Hepatic stellate cell (primary cell): ENCODE results near the gene SHH.

ENCODE experiments used
- DNase-seq: peaks from one replicate; pipeline ENCODE4 v3.0.0; 2011; ENCODE audit warnings: low spot score

Gene SHH

DNA sequence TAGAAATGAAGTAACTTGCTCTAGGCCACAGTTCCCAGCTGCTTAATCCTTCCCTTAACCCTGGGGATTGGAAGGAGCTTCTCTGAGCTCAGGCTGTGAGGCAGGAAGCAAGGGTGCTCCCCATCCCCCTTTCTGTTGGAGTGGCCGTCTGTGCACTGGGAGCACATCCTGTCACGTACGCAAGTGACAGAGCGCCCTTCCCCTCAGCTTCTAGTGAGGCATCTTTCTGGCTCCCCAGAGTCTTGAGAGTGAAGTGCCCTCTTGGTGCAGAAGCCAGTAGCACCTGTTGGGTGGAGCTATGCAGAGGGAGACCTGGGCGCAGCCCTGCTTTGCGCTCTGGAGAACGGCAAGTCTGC lies 47.8 kb downstream of the SHH start:
- no peak for DNase-seq

GRCh38 chr7:155763691-155764437 lies 48.4 kb downstream of the SHH start:
- DNase-seq = no peak

GRCh38 chr7:155763122-155763521 lies 49.1 kb downstream of the SHH start:
- DNase-seq = no peak

GRCh38 chr7:155762655-155763054 lies 49.6 kb downstream of the SHH start:
- DNase-seq = no peak

GRCh38 chr7:155762036-155762435 lies 50.2 kb downstream of the SHH start:
- no peak for DNase-seq

- DNase-seq = no peak
Observed at GRCh38 chr7:155761162-155761561, 51.1 kb downstream of the SHH start.

- no peak for DNase-seq
Observed at GRCh38 chr7:155759740-155760430, 52.4 kb downstream of the SHH start.

DNA sequence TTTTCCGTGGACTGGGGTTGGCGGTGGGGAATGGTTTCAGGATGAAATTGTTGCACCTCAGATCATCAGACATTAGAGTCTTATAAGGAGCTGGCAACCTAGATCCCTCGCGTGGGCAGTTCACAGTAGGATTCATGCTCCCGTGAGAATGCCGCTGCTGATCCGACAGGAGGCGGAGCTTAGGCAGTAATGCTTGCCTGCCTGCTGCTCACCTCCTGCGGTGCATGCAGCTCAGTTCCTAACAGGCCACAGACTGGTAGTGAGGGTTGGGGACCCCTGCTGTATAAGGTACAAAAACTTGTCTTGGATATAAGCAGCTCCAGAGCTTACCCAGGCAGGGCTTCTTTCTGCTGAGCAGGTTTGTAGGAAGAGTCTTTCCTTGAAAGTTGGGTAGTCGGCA lies 53.9 kb downstream of the SHH start:
- no peak for DNase-seq

GRCh38 chr7:155756322-155756721 lies 55.9 kb downstream of the SHH start:
- no peak for DNase-seq

DNA sequence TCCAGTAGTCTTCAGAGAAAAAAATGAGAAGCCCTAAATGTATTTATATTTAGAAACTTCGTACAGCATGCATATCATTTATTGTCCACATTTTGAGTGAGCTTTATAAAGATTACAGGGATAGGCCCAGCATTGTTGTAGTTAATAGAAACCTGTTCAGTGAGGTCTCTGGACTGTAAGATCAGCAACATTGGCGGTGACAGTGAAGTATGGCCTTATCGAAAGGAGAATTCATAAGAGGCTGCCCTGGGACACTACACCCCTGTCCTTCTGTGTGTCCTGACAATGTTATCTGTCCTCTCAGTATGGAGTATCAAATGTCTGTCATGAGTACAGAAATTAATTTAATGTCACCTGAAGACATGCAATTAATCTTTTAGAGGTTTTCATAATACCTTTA lies 57.2 kb downstream of the SHH start:
- DNase-seq = no peak

GRCh38 chr7:155754165-155754564 lies 58.1 kb downstream of the SHH start:
- DNase-seq = no peak

- DNase-seq = no peak
Observed at GRCh38 chr7:155753446-155753965, 58.8 kb downstream of the SHH start.

GRCh38 chr7:155752756-155753445 lies 59.4 kb downstream of the SHH start:
- no peak for DNase-seq

GRCh38 chr7:155751409-155751808 lies 60.9 kb downstream of the SHH start:
- DNase-seq = no peak

DNA sequence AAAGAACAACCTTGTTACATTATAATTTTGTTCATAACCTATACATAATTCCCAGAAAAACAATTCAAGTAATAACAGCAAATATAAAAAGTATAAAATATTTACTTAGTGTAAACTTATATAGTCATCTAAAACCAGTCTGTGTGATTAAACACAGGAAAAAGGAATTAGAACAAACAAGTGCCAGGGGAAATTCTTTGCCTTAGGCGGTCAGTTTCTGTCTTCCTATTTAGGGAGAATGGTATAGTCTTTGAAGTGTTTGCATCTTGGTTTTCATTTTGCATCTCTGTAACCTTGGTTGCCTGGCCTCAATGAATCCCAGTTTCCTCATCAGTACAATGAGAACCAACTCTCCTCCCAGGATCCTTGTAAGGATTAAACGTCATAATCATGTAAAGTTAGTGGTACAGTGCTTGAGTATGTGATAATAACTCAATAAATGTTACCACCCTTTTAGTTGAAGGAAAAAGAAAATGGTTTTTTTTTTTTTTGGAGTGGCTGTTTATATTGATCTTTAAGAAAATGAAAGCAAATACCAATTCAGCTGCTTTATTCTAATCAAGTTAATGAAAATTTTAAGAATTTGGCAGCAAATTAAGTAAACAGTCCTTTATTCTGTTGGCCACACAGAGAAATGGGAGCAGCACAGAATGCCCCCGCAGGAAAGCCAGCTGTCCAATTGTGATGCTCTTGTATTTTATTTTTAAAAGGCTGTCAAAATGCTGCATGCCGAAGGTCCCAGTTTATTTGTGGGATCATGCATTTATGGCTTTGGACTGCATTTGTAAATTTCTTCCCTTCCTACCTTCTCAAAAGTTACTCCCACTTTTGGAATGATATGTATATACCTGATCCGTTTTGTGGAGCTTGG lies 61.8 kb downstream of the SHH start:
- DNase-seq = no peak
